ES-I3 (cell line): ENCODE measurements around the gene WDR1.

ENCODE experiments used
- H3K36me3 ChIP-seq: 2 replicates; pipeline ENCODE4 v1.6.1; 2013; ENCODE audit warnings: mild to moderate bottlenecking, low read length, control low read depth, moderate library complexity; ENCODE audit not compliant: insufficient read depth
- H3K4me1 ChIP-seq: 2 replicates; pipeline ENCODE4 v1.6.1; 2013; ENCODE audit warnings: mild to moderate bottlenecking, control low read depth, low read length; ENCODE audit not compliant: insufficient read depth
- H3K9ac ChIP-seq: 2 replicates; pipeline ENCODE4 v1.6.1; 2013; ENCODE audit warnings: low read depth, mild to moderate bottlenecking, low read length, moderate library complexity
- H3K9me3 ChIP-seq: 2 replicates; pipeline ENCODE4 v1.6.1; 2013; ENCODE audit warnings: mild to moderate bottlenecking, low read length, moderate library complexity; ENCODE audit not compliant: control insufficient read depth, insufficient read depth

Gene WDR1

DNA sequence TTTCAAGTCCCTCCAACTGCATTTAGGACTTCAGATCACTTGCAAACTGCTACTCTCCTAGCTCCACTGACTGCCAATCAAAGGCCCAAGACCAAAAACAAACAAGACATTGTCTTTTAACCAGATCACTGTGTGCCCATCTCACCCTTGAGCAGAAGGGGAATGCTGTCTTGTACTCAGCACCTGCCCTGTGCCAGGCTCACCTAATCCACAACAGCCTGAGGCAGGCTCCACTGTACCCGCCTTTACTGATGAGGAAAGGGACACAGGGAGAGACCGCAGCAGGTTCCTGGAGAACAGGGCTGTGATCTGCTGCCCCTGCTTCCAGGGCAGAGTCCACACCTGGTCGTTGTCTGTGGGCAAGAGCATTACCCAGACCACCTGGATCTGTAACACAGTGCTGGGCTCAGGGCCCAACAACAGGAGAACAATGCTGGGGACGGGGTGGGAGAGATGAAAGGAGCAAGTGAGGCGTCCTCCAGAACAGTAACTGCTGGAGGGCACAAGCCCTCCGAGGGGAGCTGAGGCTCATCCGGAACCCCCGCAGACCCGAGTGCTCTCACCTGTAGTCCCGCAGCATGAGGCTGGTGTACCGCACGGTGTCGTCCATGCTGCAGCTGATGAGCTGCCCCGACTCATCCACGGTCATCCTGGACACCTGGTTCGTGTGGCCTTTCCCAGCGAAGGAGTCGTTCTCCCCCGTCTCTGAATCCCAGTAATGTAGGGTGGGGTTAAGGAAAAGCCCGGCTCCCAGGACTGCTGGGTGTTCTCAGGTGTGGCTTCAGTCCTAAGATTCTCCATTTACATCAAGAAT, 33.9 kb downstream of the WDR1 start:
- no peaks in the 10 kb centered on the region for H3K4me1 ChIP-seq
- H3K36me3 ChIP-seq: peaks cover 43% of the 10 kb centered on the region
- no peak overlapping the region for H3K9ac ChIP-seq
- no peaks in the 10 kb centered on the region for H3K9me3 ChIP-seq

DNA sequence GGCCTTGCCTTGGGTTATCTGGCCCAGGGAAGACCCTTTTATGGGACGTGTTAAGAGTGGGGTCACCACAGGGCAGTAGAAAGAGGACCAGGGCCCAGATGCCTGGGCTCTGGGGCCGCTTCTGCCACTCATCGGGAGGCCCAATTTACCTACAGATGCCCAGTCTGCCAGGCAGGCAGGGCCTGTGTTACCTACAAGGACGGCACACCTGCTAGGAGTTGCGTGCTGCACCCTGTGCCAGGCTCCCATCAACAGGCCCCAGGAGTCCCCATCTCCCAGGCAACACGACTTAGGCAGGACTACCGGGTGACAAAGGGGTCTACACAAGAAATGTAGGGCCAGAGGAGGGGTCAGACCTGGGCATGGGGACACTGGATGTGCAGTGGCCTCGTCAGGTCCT, 34.6 kb downstream of the WDR1 start:
- H3K36me3 ChIP-seq: peaks cover 43% of the 10 kb centered on the region
- no peaks in the 10 kb centered on the region for H3K4me1 ChIP-seq
- no peaks in the 10 kb centered on the region for H3K9me3 ChIP-seq
- no peak overlapping the region for H3K9ac ChIP-seq

DNA sequence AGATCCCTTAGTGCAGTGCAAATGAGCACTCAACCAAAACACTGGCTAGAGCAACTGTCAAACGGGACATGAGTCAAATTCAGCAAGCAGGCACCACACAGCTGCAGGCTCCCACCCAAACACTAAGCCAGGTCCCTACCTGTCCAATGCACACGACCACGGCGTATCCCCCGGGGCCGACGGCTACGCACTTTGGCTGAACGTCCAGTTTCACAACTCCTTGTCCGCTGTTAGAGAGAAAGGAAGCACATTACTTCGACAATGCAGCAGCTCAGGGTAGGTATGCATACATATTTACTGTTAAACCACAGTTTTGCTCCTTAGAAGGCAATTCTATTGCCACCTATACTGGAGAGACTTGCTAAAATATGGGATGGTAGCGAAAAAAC, 35.4 kb downstream of the WDR1 start:
- no peak overlapping the region for H3K9ac ChIP-seq
- H3K36me3 ChIP-seq: peaks cover 43% of the 10 kb centered on the region
- no peaks in the 10 kb centered on the region for H3K4me1 ChIP-seq
- H3K9me3 ChIP-seq: no peaks in the 10 kb centered on the region

DNA sequence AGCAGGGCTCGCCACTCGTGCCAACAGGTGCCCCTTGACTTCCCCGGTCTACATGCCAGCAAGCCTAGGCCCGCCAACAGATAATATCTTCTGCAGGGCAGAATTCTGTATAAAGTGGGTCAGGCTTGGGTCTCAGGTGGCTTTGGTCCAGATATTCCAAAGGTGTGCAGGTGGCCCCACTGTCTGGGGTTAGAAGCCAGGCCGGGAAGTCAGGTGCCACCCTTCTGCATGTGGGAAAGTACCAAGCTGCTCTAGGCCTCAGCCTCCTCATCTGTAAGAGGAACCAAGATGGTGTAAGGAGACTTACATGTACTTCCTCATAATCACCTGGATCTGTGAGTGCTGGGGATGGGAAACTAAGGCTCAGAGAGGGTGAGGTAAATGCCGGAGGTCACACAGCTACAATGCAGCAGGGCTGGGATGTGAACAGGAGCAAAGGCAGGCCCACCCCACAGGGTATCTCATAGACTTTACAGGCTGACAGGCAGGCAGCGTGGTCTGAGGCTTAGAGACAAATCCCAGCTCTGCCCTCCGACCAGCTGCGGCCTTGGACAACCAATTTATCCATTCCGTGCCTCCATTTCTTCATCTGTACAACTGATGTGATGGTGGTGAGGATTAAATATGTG, 35.9 kb downstream of the WDR1 start:
- Histone ChIP-seq H3K9ac (no peak overlapping the region), H3K4me1 (no peaks in the 10 kb centered on the region), H3K9me3 (no peaks in the 10 kb centered on the region), H3K36me3 (peaks cover 43% of the 10 kb centered on the region)

DNA sequence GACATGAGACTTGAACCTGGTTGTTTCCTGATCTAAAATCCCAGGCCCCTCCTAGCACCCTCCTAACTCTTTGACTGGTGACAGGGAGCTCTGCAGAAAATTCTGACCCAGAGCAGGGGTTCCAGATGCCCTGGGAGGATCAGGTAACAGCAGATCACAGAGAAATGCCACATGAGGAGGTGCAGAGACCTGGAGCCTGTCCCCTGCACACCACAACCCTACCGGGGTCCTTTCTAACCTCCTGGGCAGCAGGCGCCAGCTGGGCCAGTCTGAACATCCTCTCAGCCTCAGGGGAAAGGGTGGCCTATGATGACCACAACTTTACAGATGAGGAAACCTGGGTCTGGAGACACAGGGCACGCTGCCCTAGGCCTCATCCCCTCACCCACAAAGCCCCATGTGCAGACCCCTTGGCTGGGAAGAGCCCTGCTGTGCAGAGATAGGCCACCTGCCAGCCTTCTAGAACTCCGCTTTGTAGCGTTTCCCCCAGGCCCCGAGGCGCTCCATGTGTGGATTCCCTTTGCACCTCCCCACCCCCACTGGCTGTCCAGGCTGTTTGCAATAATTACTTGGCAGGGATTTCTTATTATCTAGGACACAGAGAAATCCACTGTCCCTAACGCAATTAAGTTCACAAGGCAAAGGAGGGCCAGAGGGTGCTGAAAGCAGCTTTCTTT, 36.5 kb downstream of the WDR1 start:
- no peaks in the 10 kb centered on the region for H3K9me3 ChIP-seq
- no peak overlapping the region for H3K9ac ChIP-seq
- no peaks in the 10 kb centered on the region for H3K4me1 ChIP-seq
- peaks cover 48% of the 10 kb centered on the region for H3K36me3 ChIP-seq

DNA sequence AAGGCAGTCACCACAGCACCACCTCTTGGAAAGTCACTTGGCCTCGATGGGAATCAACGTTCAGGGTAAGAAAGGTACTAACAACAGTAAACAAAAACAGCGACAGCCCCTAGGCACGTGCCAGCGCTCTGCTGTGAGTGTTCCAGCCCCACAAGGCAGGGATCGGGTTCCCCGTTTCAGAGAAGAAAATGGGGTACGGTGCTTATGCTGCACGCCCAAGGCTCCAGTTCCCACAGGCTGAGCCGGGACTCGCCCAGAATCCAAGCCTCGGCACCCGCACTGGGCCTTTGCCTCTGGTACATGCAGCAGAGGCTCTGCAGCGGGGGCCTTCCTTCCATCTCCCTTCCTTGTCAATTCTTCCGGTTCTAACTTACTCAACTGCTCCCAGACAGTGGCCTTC, 37.3 kb downstream of the WDR1 start:
- no peaks in the 10 kb centered on the region for H3K4me1 ChIP-seq
- H3K36me3 ChIP-seq: peaks cover 56% of the 10 kb centered on the region
- H3K9me3 ChIP-seq: no peaks in the 10 kb centered on the region
- no peak overlapping the region for H3K9ac ChIP-seq

DNA sequence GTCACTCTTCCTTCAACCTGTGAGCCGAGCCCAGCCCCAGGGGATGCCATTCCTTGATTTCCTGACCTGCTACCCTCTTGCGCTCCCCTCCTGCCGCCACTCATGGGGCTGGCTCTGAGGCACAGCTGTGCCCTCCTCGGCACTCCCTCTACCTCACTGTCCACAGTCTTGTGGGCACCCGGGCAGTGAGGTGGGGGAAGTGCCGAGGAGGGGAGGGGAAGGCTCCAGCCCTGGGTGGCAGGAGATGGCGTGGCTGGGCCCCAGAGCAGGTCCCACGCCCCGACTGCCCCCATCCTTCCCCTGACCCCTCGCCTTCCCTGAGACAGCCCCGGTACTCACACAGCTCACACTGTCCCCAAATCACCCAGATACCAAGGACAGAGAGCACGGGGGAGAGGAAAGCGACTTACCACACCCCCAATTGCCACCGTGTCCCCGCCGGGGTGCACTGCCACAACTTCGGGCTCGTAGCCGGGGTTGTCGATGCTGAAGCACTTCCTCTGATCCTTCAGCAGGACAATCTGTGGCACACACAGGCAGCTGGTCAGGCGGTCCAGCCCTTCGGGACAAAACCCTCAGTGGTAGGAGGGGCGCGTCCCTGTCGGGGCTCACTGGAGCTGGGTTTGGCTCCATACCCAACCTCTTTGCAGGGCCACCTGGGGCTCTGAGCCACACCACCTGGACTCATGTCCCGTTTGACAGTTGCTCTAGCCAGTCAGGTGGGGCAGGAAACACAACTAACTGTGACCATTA, 37.9 kb downstream of the WDR1 start:
- Histone ChIP-seq H3K9me3 (no peaks in the 10 kb centered on the region), H3K9ac (no peak overlapping the region), H3K36me3 (peaks cover 62% of the 10 kb centered on the region), H3K4me1 (no peaks in the 10 kb centered on the region)

DNA sequence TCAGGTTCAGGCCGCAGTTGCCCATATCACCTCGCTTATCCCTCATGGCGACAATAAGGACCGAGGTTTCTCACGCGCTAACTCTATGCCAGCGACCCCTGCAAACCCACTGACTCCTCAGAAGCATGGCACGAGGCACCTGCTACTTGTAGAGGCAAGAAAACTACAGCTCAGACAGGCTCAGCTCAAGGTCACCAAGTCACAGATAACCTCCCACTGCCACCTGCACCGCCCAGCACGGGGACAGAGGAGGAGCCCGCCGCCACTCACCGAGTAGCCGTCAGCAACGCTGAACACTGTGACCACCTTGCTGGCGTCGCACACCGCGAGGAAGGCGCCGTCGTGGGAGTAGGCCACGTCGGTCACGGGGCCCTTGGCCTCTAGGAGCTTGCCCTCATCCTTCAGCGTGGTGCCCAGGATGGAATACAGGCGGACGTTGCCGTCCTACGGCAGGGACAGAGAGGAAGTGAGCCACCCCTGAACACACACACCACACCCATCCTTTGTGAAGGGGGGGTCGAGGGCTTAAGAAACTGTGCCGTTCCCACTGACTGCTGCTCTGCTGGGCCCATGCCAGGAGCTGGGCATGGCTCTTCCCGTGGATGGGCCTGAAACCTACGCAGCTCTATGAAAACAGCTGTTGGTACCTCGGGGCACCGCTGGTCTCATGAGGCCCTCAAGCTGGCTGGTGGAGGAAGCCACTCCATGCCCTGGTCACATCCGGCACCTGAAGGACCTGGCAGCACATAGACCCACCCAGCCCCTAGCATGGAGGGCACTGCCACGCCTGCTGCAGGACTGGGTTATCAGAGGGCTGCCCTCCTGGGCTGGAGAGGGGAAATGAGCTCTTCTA, 38.9 kb downstream of the WDR1 start:
- H3K4me1 ChIP-seq: no peaks in the 10 kb centered on the region
- H3K36me3 ChIP-seq: peaks cover 58% of the 10 kb centered on the region
- no peak overlapping the region for H3K9ac ChIP-seq
- H3K9me3 ChIP-seq: no peaks in the 10 kb centered on the region

DNA sequence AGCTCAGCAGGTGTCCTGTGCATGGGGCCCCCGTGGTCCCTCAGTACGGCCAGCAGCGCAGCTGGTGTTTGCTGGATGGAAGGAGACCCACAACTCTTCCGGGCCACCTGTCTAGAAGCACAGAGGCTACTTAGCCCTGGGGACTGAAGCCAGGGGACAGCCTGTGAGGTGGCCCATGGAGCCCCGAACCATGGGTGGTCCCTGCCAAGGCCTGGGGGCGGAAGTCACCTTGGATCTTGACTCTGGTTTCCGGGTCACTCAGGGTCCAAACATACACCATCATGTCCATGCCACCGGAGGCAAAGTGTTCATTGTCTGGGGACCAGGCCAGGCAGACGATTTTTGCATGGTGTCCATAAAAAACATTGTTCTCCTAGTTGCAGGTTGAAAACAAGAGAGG, 39.5 kb downstream of the WDR1 start:
- H3K4me1 ChIP-seq: no peaks in the 10 kb centered on the region
- H3K9ac ChIP-seq: no peak overlapping the region
- H3K36me3 ChIP-seq: peaks cover 57% of the 10 kb centered on the region
- no peaks in the 10 kb centered on the region for H3K9me3 ChIP-seq

DNA sequence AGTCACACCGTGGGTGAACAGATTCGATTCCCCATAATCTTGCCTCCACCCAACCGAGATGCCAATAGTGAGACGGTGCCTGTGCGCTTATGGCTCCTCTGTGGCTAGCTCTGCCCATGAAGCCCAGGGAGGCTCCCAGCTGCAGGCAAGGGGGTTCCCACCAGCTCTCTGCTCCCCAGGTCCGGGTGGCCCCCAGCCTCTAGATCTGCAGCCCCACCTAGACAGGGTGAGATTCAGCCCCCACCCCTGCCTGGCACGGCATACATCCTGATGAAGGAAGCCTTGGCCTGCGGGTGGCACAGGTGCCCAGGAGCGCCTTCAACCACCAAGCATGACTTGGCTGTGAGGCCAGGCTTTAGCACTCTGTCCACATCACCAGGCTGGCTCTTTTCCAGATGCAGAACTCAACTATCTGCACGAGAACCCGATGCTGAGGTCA, 40.6 kb downstream of the WDR1 start:
- peaks cover 51% of the 10 kb centered on the region for H3K36me3 ChIP-seq
- no peaks in the 10 kb centered on the region for H3K4me1 ChIP-seq
- no peak overlapping the region for H3K9ac ChIP-seq
- H3K9me3 ChIP-seq: no peaks in the 10 kb centered on the region

DNA sequence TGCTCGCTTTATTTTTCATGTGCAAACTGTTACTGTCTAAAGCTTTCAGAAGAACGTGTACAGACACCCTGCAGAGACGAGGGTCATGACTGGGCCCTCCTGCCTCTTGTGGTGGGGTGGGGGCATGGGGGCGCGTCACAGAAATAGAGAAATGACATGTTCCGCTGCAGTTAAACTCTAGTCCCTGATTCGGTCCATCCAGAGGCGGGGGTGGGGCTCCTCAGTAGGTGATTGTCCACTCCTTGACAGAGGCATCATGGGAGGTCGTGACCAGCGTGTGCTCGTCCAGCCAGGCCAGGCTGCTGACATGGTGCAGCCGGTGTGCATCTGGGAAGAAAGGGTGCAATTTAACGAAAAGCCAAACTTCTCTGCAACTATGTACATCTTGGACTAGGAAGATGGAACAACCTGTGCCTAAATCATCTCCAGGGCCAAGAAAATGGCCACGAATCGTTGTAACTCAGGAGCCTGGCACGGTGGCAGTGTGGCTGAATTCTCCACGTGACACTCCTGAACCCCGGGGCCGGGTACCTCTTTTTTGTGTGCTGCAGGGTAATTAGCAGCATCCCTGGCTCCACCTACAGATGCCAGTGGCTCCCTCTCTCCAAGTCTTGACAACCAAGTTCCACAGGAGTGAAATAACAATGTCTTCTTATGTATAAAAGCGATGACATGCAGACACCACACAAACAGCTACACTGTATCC, 41.3 kb downstream of the WDR1 start:
- Histone ChIP-seq H3K36me3 (peaks cover 44% of the 10 kb centered on the region), H3K4me1 (no peaks in the 10 kb centered on the region), H3K9ac (no peak overlapping the region), H3K9me3 (no peaks in the 10 kb centered on the region)

DNA sequence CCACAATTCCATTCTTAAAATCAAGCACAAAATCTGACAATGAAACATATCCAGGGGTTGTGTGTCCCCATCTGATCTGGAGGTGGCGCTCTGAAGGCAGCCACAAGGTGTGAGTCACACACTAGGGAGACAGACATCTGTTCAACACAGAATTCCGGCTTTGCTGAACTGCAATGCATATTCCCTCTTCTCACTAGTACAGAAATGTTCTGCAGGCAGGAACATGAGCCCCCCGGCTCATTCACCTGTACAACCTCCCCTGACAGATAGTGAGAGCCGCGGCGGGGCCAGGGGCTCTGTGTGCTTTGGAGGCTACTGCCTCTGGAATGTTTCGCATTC, 41.9 kb downstream of the WDR1 start:
- H3K4me1 ChIP-seq: no peaks in the 10 kb centered on the region
- no peak overlapping the region for H3K9ac ChIP-seq
- H3K36me3 ChIP-seq: peaks cover 39% of the 10 kb centered on the region
- no peaks in the 10 kb centered on the region for H3K9me3 ChIP-seq

DNA sequence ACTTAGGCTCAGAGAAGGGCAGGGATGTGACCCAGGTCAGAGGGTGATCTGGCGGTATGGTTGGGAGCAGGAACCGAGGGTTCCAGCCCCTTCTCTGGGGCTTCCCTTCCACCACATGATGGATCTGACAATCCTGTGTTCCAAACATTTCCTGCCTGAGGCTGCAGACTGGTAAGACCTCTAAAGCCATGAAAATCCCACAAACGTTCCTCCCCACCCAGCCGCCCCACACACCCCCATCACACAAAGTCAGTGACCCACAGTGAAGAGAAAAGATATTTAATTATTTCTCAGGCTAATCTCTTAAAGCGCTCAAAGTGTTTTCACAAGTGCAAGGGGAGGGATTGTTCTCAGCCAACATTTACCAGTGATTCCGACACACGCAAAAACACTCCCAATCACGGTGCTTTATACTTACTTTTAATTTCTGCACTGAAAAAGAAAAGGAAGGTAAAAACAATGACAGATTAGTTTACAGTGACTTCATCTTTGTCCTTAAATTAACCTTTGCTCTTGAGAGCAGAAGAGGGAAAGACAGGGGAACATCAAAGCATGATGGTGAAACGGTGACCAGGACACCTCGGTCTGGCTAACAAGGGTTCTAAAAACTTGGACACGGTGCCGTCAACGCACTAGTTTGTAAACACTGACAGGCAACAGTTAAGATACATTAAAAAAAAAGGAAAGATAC, 42.4 kb downstream of the WDR1 start:
- H3K4me1 ChIP-seq: no peaks in the 10 kb centered on the region
- H3K36me3 ChIP-seq: peaks cover 34% of the 10 kb centered on the region
- H3K9ac ChIP-seq: no peak overlapping the region
- no peaks in the 10 kb centered on the region for H3K9me3 ChIP-seq
